Stomach (tissue), 19 donors: Measurements from ENCODE around the gene ADGB. TPM values are rescaled to one million over a fixed set of nuclear protein-coding genes. Genes with fewer than 3 reads are reported as not detected.
A peak's percentile ranks its signal among the peaks of the same experiment; 100 is the strongest.

Source experiments
- DNase-seq, 2 donors: peaks; one replicate each; pipeline versions ENCODE4 v3.0.0 to v3.0.0-alpha.2; 2013 to 2019
- H3K27ac ChIP-seq, 5 donors: fragments of 200-600 bp in 4 of 5; sonication (generic) in 4 of 5; one replicate each; pipeline ENCODE4 v1.5.1; 2013 to 2019; ENCODE audit warnings: mild to moderate bottlenecking in 1 of 5, moderate library complexity in 1 of 5
- H3K27me3 ChIP-seq, 3 donors: fragments of 200-600 bp; sonication (generic); one replicate each; pipeline ENCODE4 v1.5.1; 2017 to 2019; ENCODE audit warnings: mixed run types in 1 of 3
- H3K36me3 ChIP-seq, 4 donors: fragments of 200-600 bp; sonication (generic); 1 replicate in 3 of 4; 2 replicates in 1 of 4; pipeline ENCODE4 v1.5.1; 2016 to 2019
- H3K4me1 ChIP-seq, 4 donors: fragments of 200-600 bp; sonication (generic); one replicate each; pipeline ENCODE4 v1.5.1; 2016 to 2019
- H3K4me3 ChIP-seq, 4 donors: fragments of 200-600 bp; sonication (generic) in 3 of 4; one replicate each; pipeline ENCODE4 v1.5.1; 2016 to 2019; ENCODE audit warnings: mild to moderate bottlenecking in 1 of 4
- H3K9me3 ChIP-seq, 4 donors: fragments of 200-600 bp; sonication (generic); one replicate each; pipeline ENCODE4 v1.5.1; 2016 to 2019
- EP300 ChIP-seq: sonication (generic); formaldehyde crosslinking; IDR thresholded peaks from one replicate; pipeline ENCODE4 v1.6.1; 2017; ENCODE audit warnings: antibody characterized with exemption
- POLR2A ChIP-seq, 4 donors: fragments of 450-650 bp; IDR thresholded peaks; one replicate each; pipeline ENCODE4 v1.6.1; 2016; ENCODE audit warnings: antibody characterized with exemption in 4 of 4, control low read depth in 2 of 4, mild to moderate bottlenecking in 1 of 4, moderate library complexity in 1 of 4
- POLR2AphosphoS5 ChIP-seq, 3 donors: sonication (generic); formaldehyde crosslinking; IDR thresholded peaks; one replicate each; pipeline ENCODE4 v1.6.1; 2016; ENCODE audit warnings: antibody characterized with exemption in 3 of 3
- WGBS, 5 donors: extraction: QIAGEN DNeasy Blood & Tissue Kit in 3 of 5; methylation state at CpG; one replicate each; pipeline versions ENCODE4 v1.1.5 to v1.1.7; 2013 to 2018; 5-methylcytosine and 5-hydroxymethylcytosine counted together
- intact Hi-C: fragments of 100-400 bp; cut with DNase I; formaldehyde crosslinking; loops from one replicate; pipeline ENCODE4 v1.15.1; 2023; ENCODE audit warnings: low total_unique reads
- long read RNA-seq, 10 donors: transcript quantifications; one replicate each; lab custom pipeline, GENCODE V29; 2026
- polyA plus RNA-seq, 3 donors: library from polyadenylated mRNA; stranded (reverse); fragments of 200-250 nt; gene quantifications; one replicate each; pipeline ENCODE4 v1.2.3, GENCODE V29; 2013
- total RNA-seq, 5 donors: library from RNA; depleted of rRNA; stranded (reverse); fragments of >200 nt; gene quantifications; one replicate each; pipeline versions ENCODE4 v1.1.0 to v1.2.3, GENCODE V29; 2014 to 2016
- TF ChIP-seq, protein P1 (sequence below), 7 experiments: fragments of 450-650 bp in 4 of 7; fragments of 200-600 bp in 3 of 7; sonication (generic) in 3 of 7; IDR thresholded peaks; one replicate each; pipeline ENCODE4 v1.5.1; 2016 to 2019; ENCODE audit warnings: antibody characterized with exemption in 7 of 7, control low read depth in 2 of 7, mild to moderate bottlenecking in 1 of 7
- donor health status: healthy with polysubstance abuse.
- donor health status: Bipolar disorder and iron deficiency.
- donor health status: healthy.

Gene ADGB
- total RNA-seq (under 1 TPM in 1 of 5 donors, not detected in 4; 0.29 TPM), polyA plus RNA-seq (not detected)
- long read RNA-seq, donor 1 = 0 reads
- long read RNA-seq, donor 2 = 0 reads
- long read RNA-seq, donor 3 = 0 reads
- long read RNA-seq, donor 4 = 0 reads
- long read RNA-seq, donor 5 = 0 reads
- long read RNA-seq, donor 6 = 0 reads
- long read RNA-seq, donor 7 = 0 reads
- long read RNA-seq, donor 8 = 0 reads
- long read RNA-seq, donor 9 = 0 reads
- long read RNA-seq, donor 10 = 0 reads

DNA sequence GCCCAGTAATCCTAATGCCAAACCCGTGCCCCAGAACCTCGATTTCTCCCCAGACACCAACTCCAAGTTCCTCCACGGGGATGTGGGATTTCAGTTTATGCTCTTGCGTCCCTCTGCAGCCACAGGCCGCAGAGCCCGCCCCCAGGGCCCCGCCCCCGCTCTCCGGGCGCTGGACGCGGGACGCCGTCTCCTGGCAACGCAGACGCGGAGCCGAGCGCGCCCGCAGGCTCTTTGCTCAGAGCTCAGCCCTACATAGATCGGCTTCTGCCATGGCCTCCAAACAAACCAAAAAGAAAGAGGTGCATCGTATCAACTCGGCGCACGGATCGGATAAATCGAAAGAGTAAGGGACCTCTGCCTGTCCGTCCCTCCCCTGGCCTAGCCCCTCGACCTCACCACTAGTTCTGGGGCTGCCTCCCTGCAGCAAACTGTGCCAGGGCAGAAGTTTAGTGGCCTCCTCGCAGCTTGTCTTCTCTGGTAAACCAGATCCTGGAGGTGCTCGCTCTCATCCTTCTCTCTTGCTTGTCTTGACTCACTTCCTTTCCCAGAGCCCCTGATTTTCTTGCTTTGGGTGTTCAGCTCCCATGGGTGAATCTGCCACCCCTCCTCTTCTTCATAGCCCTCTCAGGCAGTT lies at the start of gene ADGB:
TSS of gene ADGB (plus strand) at position 201 of the 634 bp plus-strand sequence. CDS start at position 270, 69 bp downstream.
- WGBS, 5 donors = 3 to 4% (median 4%) methylated on average over 25 to 32 of the region's 32 CpGs
- Histone ChIP-seq H3K27ac (no peak within 1 kb of the TSS), H3K4me3 (peak within 1 kb of the TSS; percentile 40 to 54 (median 49)), H3K27me3 (no peaks in the 10 kb centered on the region), H3K4me1 (peaks cover 0 to 12% (median 9%) of the 10 kb centered on the region in 4 donors), H3K36me3 (no peaks in the 10 kb centered on the region), H3K9me3 (no peaks in the 10 kb centered on the region)
- TF ChIP-seq EP300 (no peak), POLR2A (IDR thresholded peaks at IDR 0.05) (no peak), POLR2AphosphoS5 (IDR thresholded peaks at IDR 0.05) (no peak)
- TF ChIP-seq, protein P1, sequence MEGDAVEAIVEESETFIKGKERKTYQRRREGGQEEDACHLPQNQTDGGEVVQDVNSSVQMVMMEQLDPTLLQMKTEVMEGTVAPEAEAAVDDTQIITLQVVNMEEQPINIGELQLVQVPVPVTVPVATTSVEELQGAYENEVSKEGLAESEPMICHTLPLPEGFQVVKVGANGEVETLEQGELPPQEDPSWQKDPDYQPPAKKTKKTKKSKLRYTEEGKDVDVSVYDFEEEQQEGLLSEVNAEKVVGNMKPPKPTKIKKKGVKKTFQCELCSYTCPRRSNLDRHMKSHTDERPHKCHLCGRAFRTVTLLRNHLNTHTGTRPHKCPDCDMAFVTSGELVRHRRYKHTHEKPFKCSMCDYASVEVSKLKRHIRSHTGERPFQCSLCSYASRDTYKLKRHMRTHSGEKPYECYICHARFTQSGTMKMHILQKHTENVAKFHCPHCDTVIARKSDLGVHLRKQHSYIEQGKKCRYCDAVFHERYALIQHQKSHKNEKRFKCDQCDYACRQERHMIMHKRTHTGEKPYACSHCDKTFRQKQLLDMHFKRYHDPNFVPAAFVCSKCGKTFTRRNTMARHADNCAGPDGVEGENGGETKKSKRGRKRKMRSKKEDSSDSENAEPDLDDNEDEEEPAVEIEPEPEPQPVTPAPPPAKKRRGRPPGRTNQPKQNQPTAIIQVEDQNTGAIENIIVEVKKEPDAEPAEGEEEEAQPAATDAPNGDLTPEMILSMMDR (IDR thresholded peaks at IDR 0.05) = no peak
- intact Hi-C loops = no loop called here
- peak; percentile 45 to 89 for DNase-seq

GRCh38 chr6:146550911-146551310 lies 47.9 kb upstream of the ADGB start:
- WGBS, 5 donors = 72 to 89% (median 84%) methylated on average over 6 of the region's 6 CpGs

DNA sequence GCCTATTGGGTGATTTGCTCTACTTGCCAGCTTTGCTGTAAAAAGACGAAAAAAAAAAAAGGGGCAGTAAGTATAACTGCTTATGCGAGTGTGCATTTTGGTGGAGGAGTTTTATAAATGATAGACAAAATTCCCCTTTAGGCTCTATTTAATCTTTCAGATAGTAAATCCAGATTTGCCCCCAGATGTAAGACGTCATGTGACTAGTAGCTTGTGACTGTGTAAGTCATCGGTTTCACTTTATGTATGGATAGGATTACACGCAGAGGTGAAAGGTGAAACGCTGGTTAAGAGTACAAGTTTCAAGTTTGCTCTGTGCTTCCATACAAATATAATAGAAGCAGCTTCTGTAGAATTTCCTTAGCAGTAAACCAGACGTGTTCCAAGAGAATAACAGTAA lies 47.2 kb upstream of the ADGB start:
- TF ChIP-seq POLR2A (IDR thresholded peaks at IDR 0.05) (no peak), EP300 (no peak)
- TF ChIP-seq, protein P1 (IDR thresholded peaks at IDR 0.05) = no peak
- DNase-seq = no peak
- peaks cover 0 to 50% (median 9%) of the 10 kb centered on the region in 4 donors for H3K4me1 ChIP-seq
- peaks cover 0 to 41% (median 33%) of the 10 kb centered on the region in 4 donors for H3K36me3 ChIP-seq
- intact Hi-C loops = no loop called here
- H3K9me3 ChIP-seq = no peaks in the 10 kb centered on the region
- no peak overlapping the region for H3K27ac ChIP-seq
- H3K27me3 ChIP-seq = no peaks in the 10 kb centered on the region
- H3K4me3 ChIP-seq = no peak overlapping the region
- WGBS, 5 donors = 72 to 83% (median 80%) methylated on average over 7 of the region's 7 CpGs

More at GRCh38 chr6:146550911-146551310, 47.9 kb upstream of the ADGB start:
- intact Hi-C loops = no loop called here
- DNase-seq = peak in 1 of 2 donors; percentile 5
- no peak overlapping the region for H3K4me3 ChIP-seq
- H3K4me1 ChIP-seq = peaks cover 0 to 56% (median 13%) of the 10 kb centered on the region in 4 donors
- TF ChIP-seq, protein P1 (IDR thresholded peaks at IDR 0.05) = no peak
- TF ChIP-seq POLR2AphosphoS5 (IDR thresholded peaks at IDR 0.05) (no peak), EP300 (no peak), POLR2A (IDR thresholded peaks at IDR 0.05) (no peak)
- no peaks in the 10 kb centered on the region for H3K27me3 ChIP-seq
- H3K36me3 ChIP-seq = peaks cover 0 to 41% (median 32%) of the 10 kb centered on the region in 4 donors
- H3K27ac ChIP-seq = no peak overlapping the region
- H3K9me3 ChIP-seq = no peaks in the 10 kb centered on the region

GRCh38 chr6:146553377-146554135 lies 45.2 kb upstream of the ADGB start:
- no peaks in the 10 kb centered on the region for H3K9me3 ChIP-seq
- no peak for TF ChIP-seq POLR2A (IDR thresholded peaks at IDR 0.05)
- no peak for TF ChIP-seq EP300
- TF ChIP-seq, protein P1 (IDR thresholded peaks at IDR 0.05) = no peak
- H3K4me1 ChIP-seq = peaks cover 0 to 31% (median 5%) of the 10 kb centered on the region in 4 donors
- no peak for DNase-seq
- H3K36me3 ChIP-seq = peaks cover 0 to 41% (median 33%) of the 10 kb centered on the region in 4 donors
- no peak overlapping the region for H3K4me3 ChIP-seq
- intact Hi-C loops = no loop called here
- 84 to 92% (median 89%) methylated on average over 7 of the region's 7 CpGs for WGBS, 5 donors
- no peak overlapping the region for H3K27ac ChIP-seq
- H3K27me3 ChIP-seq = no peaks in the 10 kb centered on the region
